Stimulated activated memory B cell treated with anti-CD40 and anti-IgM and Interleukin-4, amounts not matched to agents 10 μg/mL and 1 μg/mL and 100 μg/mL, for 72 hours (primary cell): ENCODE data around the gene TVP23B.
"Not testable (repeated sequence)": the region's sequence is repeated elsewhere in the genome, so short reads cannot be mapped to it uniquely, and the experiment has no call there.

Source experiments
- ATAC-seq: fragments of 150-1000 bp; cut with Tn5 transposase; 2 replicates; pipeline ENCODE4 v1.10.0; 2021
- H3K27ac Mint-ChIP-seq: one replicate; pipeline ENCODE4 v1.8.0; 2022; ENCODE audit warnings: mild to moderate bottlenecking, mixed read lengths
- H3K27me3 Mint-ChIP-seq: one replicate; pipeline ENCODE4 v1.8.0; 2022; ENCODE audit warnings: mixed read lengths
- H3K36me3 Mint-ChIP-seq: one replicate; pipeline ENCODE4 v1.8.0; 2022; ENCODE audit warnings: mixed read lengths
- H3K4me1 Mint-ChIP-seq: one replicate; pipeline ENCODE4 v1.8.0; 2022; ENCODE audit warnings: mixed read lengths
- H3K4me3 Mint-ChIP-seq: one replicate; pipeline ENCODE4 v1.8.0; 2022; ENCODE audit warnings: mild to moderate bottlenecking, moderate library complexity, mixed read lengths
- H3K9me3 Mint-ChIP-seq: one replicate; pipeline ENCODE4 v1.8.0; 2022; ENCODE audit warnings: mixed read lengths

Gene TVP23B

GRCh38 chr17:18780991-18781718 lies at the start of gene TVP23B:
Gene TVP23B, plus strand, starts transcription at chr17:18781183. Its CDS starts 111 bp downstream, at chr17:18781294.
- peaks cover 17% of the 10 kb centered on the region for H3K36me3 Mint-ChIP-seq
- ATAC-seq, result peak; percentile 100
- peak within 1 kb of the TSS; percentile 94 for H3K4me3 Mint-ChIP-seq
- not testable (repeated sequence) for H3K9me3 Mint-ChIP-seq, H3K27me3 Mint-ChIP-seq
- peak within 1 kb of the TSS; percentile 92 for H3K27ac Mint-ChIP-seq
- peaks cover 20% of the 10 kb centered on the region for H3K4me1 Mint-ChIP-seq

- H3K27me3 Mint-ChIP-seq, ATAC-seq, H3K4me1 Mint-ChIP-seq, H3K27ac Mint-ChIP-seq, H3K36me3 Mint-ChIP-seq, H3K4me3 Mint-ChIP-seq, H3K9me3 Mint-ChIP-seq: not testable (repeated sequence)
These were observed 48.5 kb upstream of the TVP23B start for GRCh38 chr17:18732438-18732837.

GRCh38 chr17:18733350-18733749 lies 47.6 kb upstream of the TVP23B start:
- not testable (repeated sequence) for H3K9me3 Mint-ChIP-seq, H3K27me3 Mint-ChIP-seq, H3K27ac Mint-ChIP-seq, H3K4me3 Mint-ChIP-seq, ATAC-seq, H3K36me3 Mint-ChIP-seq, H3K4me1 Mint-ChIP-seq

GRCh38 chr17:18739616-18740391 lies 41.2 kb upstream of the TVP23B start:
- not testable (repeated sequence) for ATAC-seq, H3K4me1 Mint-ChIP-seq, H3K27me3 Mint-ChIP-seq

GRCh38 chr17:18741228-18741627 lies 39.8 kb upstream of the TVP23B start:
- not testable (repeated sequence) for ATAC-seq, H3K27me3 Mint-ChIP-seq, H3K27ac Mint-ChIP-seq, H3K9me3 Mint-ChIP-seq, H3K4me3 Mint-ChIP-seq, H3K4me1 Mint-ChIP-seq, H3K36me3 Mint-ChIP-seq

More at GRCh38 chr17:18739616-18740391, 41.2 kb upstream of the TVP23B start:
- not testable (repeated sequence) for H3K36me3 Mint-ChIP-seq, H3K27ac Mint-ChIP-seq, H3K9me3 Mint-ChIP-seq, H3K4me3 Mint-ChIP-seq

- not testable (repeated sequence) for ATAC-seq, H3K27ac Mint-ChIP-seq
These were observed 37.1 kb upstream of the TVP23B start, which contains the start of gene FBXW10 for GRCh38 chr17:18743699-18744421. Gene FBXW10, plus strand, starts transcription at chr17:18744054. Its CDS starts 191 bp downstream, at chr17:18744245.

GRCh38 chr17:18744726-18745125 lies 36.3 kb upstream of the TVP23B start:
- ATAC-seq, H3K27ac Mint-ChIP-seq, H3K27me3 Mint-ChIP-seq: not testable (repeated sequence)

More at GRCh38 chr17:18743699-18744421, 37.1 kb upstream of the TVP23B start, which contains the start of gene FBXW10:
- not testable (repeated sequence) for H3K4me1 Mint-ChIP-seq, H3K9me3 Mint-ChIP-seq, H3K27me3 Mint-ChIP-seq, H3K36me3 Mint-ChIP-seq, H3K4me3 Mint-ChIP-seq

GRCh38 chr17:18746551-18746950 lies 34.4 kb upstream of the TVP23B start:
- not testable (repeated sequence) for H3K9me3 Mint-ChIP-seq, H3K4me1 Mint-ChIP-seq, H3K27me3 Mint-ChIP-seq, H3K4me3 Mint-ChIP-seq, ATAC-seq, H3K36me3 Mint-ChIP-seq, H3K27ac Mint-ChIP-seq

More at GRCh38 chr17:18744726-18745125, 36.3 kb upstream of the TVP23B start:
- not testable (repeated sequence) for H3K4me3 Mint-ChIP-seq, H3K36me3 Mint-ChIP-seq, H3K4me1 Mint-ChIP-seq, H3K9me3 Mint-ChIP-seq

GRCh38 chr17:18747501-18747900 lies 33.5 kb upstream of the TVP23B start:
- ATAC-seq, H3K36me3 Mint-ChIP-seq, H3K27me3 Mint-ChIP-seq, H3K9me3 Mint-ChIP-seq, H3K4me1 Mint-ChIP-seq, H3K4me3 Mint-ChIP-seq, H3K27ac Mint-ChIP-seq: not testable (repeated sequence)

- H3K9me3 Mint-ChIP-seq, ATAC-seq, H3K27ac Mint-ChIP-seq: not testable (repeated sequence)
These were observed 30.7 kb upstream of the TVP23B start for GRCh38 chr17:18750242-18750641.

GRCh38 chr17:18753829-18754409 lies 27.1 kb upstream of the TVP23B start:
- not testable (repeated sequence) for ATAC-seq, H3K27me3 Mint-ChIP-seq, H3K4me3 Mint-ChIP-seq, H3K36me3 Mint-ChIP-seq, H3K4me1 Mint-ChIP-seq, H3K27ac Mint-ChIP-seq, H3K9me3 Mint-ChIP-seq

More at GRCh38 chr17:18750242-18750641, 30.7 kb upstream of the TVP23B start:
- not testable (repeated sequence) for H3K4me3 Mint-ChIP-seq, H3K36me3 Mint-ChIP-seq, H3K27me3 Mint-ChIP-seq, H3K4me1 Mint-ChIP-seq

- not testable (repeated sequence) for H3K9me3 Mint-ChIP-seq, H3K27me3 Mint-ChIP-seq, H3K36me3 Mint-ChIP-seq, H3K27ac Mint-ChIP-seq, H3K4me1 Mint-ChIP-seq, H3K4me3 Mint-ChIP-seq
- peak; percentile 63 for ATAC-seq
These were observed 25.0 kb upstream of the TVP23B start for GRCh38 chr17:18755969-18756368.

GRCh38 chr17:18757368-18758044 lies 23.5 kb upstream of the TVP23B start:
- H3K27me3 Mint-ChIP-seq, H3K4me3 Mint-ChIP-seq, ATAC-seq, H3K27ac Mint-ChIP-seq, H3K9me3 Mint-ChIP-seq, H3K36me3 Mint-ChIP-seq, H3K4me1 Mint-ChIP-seq: not testable (repeated sequence)

- H3K4me3 Mint-ChIP-seq, H3K9me3 Mint-ChIP-seq, ATAC-seq, H3K4me1 Mint-ChIP-seq, H3K27me3 Mint-ChIP-seq, H3K36me3 Mint-ChIP-seq, H3K27ac Mint-ChIP-seq: not testable (repeated sequence)
These were observed 22.6 kb upstream of the TVP23B start for GRCh38 chr17:18758344-18758743.

GRCh38 chr17:18760221-18760620 lies 20.8 kb upstream of the TVP23B start:
- not testable (repeated sequence) for H3K9me3 Mint-ChIP-seq, H3K4me1 Mint-ChIP-seq, H3K4me3 Mint-ChIP-seq, H3K36me3 Mint-ChIP-seq, H3K27me3 Mint-ChIP-seq, ATAC-seq, H3K27ac Mint-ChIP-seq
